Activated CD4-positive, alpha-beta memory T cell treated with anti-CD3 and anti-CD28 coated beads, Interleukin-2, amount 10 ng/mL, durations not matched to agents 7 days and 5 days (primary cell): ENCODE measurements around the gene CNTNAP2. TPM values are rescaled to one million over a fixed set of nuclear protein-coding genes. Genes with fewer than 3 reads are reported as not detected.

Experiments used
- CTCF ChIA-PET: fragments of 350-600 bp; sonication (Branson Sonifier 250); formaldehyde crosslinking; loops from one replicate; lab custom pipeline; 2021; ENCODE audit warnings: antibody characterized with exemption, inconsistent platforms; lab: Charles Lee
- POLR2A ChIA-PET: fragments of 350-600 bp; sonication (Branson Sonifier 250); formaldehyde crosslinking; loops from one replicate; lab custom pipeline; 2021; ENCODE audit warnings: antibody characterized with exemption; lab: Charles Lee
- DNase-seq: peaks from one replicate; pipeline ENCODE4 v3.0.0-alpha.2; 2020
- H3K27ac Mint-ChIP-seq: one replicate; pipeline ENCODE4 v1.8.0; 2021; ENCODE audit warnings: mild to moderate bottlenecking, mixed read lengths
- H3K27me3 Mint-ChIP-seq: one replicate; pipeline ENCODE4 v1.8.0; 2021; ENCODE audit warnings: mixed read lengths
- H3K36me3 Mint-ChIP-seq: one replicate; pipeline ENCODE4 v1.8.0; 2021; ENCODE audit warnings: low read depth, mixed read lengths
- H3K4me1 Mint-ChIP-seq: one replicate; pipeline ENCODE4 v1.8.0; 2021; ENCODE audit warnings: mixed read lengths
- H3K4me3 Mint-ChIP-seq: one replicate; pipeline ENCODE4 v1.8.0; 2021; ENCODE audit warnings: mild to moderate bottlenecking, mixed read lengths
- H3K9me3 Mint-ChIP-seq: one replicate; pipeline ENCODE4 v1.8.0; 2021; ENCODE audit warnings: mixed read lengths
- total RNA-seq, 2 experiments: library from RNA; stranded (reverse); gene quantifications; one replicate each; pipeline ENCODE4 v1.2.3, GENCODE V29; 2021

Gene CNTNAP2
- total RNA-seq, 2 experiments from 2014 or later, result not detected

DNA sequence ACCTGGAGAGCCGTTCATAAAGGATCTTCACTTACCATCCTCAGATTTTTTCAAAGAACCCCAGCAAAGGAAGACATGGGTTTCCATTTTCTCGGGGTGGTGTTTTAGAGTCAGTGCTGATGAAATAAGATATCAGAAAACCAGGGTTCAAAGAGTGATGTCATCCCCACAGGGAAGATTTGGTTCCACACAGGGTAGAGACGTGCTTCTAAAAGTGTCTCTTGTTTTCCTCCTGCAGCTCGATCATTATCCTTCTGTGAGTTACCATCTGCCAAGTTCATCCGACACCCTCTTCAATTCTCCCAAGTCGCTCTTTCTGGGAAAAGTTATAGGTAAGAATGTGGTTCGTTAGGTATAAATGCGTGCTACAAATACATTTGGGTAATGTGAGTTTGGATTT lies 2150.2 kb downstream of the CNTNAP2 start:
- CTCF ChIA-PET, result no interaction called here
- no peak overlapping the region for H3K27ac Mint-ChIP-seq
- H3K4me1 Mint-ChIP-seq, result peaks cover 1% of the 10 kb centered on the region
- no peak for DNase-seq
- H3K9me3 Mint-ChIP-seq, result no peaks in the 10 kb centered on the region
- POLR2A ChIA-PET, result no interaction called here
- peaks cover 9% of the 10 kb centered on the region for H3K27me3 Mint-ChIP-seq
- no peak overlapping the region for H3K4me3 Mint-ChIP-seq
- no peaks in the 10 kb centered on the region for H3K36me3 Mint-ChIP-seq

DNA sequence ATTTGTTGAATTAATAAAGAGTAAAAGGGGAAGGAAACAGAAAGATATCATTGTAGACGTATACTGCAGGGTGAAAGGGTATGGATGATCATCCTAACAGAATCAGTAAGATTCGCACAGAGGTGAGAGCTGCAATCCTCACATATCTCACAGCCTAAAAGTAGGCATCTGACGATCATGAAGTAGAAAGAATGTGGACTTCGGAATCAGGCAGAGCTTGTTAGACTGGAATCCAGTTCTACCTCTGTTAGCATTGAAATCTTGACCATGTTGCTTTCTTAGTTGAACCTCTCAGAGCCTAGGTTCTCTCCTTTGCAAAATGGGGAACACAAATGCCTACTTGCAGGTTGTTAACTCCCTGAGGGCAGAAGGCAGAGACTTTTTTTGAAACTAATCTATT lies 2154.0 kb downstream of the CNTNAP2 start:
- Mint-ChIP-seq H3K36me3 (no peaks in the 10 kb centered on the region), H3K4me1 (no peaks in the 10 kb centered on the region), H3K27me3 (peaks cover 3% of the 10 kb centered on the region), H3K9me3 (no peaks in the 10 kb centered on the region), H3K4me3 (no peak overlapping the region), H3K27ac (no peak overlapping the region)
- ChIA-PET CTCF (no interaction called here), POLR2A (no interaction called here)
- DNase-seq, result no peak

DNA sequence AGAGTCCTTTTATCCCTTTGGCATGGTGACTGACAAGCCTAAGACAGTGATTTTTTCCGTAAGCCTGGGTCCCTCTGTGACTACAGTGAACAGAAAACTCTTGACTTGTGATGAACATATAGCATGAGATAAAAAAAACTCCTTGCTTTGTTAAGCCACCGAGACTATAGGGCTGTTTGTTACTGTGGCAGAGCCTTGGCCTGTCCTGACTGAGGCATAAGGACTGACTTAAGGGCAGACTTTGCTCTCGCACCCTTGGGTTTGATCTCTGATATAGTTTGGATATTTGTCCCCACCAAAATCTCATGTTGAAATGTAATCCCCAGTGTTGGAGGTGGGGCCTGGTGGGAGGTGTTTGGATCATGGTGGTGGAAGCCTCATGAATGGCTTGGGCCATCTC lies 2157.5 kb downstream of the CNTNAP2 start:
- CTCF ChIA-PET, result interaction anchor here (0.9 kb wide), 1 partner anchor 32 kb away, joined by 3 read pairs; no protein-coding TSS in a partner anchor
- Mint-ChIP-seq H3K4me3 (no peak overlapping the region), H3K27ac (no peak overlapping the region), H3K4me1 (no peaks in the 10 kb centered on the region), H3K27me3 (peaks cover 3% of the 10 kb centered on the region), H3K36me3 (no peaks in the 10 kb centered on the region), H3K9me3 (no peaks in the 10 kb centered on the region)
- POLR2A ChIA-PET, result no interaction called here
- DNase-seq, result no peak

DNA sequence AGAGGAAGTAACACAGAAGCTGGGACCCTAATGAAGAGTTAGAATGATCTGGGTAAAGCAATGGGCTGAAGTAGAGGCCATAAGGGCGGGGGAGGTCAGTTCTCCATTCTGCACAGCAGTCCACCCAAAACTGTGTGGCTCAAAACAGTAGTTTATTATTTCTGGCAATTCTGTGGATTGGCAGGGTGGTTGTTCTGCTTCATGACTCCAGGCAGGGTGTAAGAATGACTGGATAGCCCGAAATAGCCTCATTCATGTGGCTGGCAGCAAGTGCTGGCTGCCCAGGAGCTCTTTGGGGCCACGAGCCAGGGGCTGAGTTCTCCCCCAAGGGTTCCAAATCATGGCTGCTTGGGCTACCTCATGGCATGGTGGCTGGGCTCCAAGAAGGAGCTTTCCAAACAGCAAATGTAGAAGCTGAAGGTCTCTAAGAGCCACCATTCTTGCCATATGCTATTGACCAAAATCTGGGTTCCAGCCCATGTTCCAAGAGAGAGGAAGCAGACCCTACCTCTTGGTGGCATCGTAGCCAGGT lies 2158.8 kb downstream of the CNTNAP2 start:
- Mint-ChIP-seq H3K9me3 (no peaks in the 10 kb centered on the region), H3K4me3 (no peak overlapping the region), H3K4me1 (no peaks in the 10 kb centered on the region), H3K27ac (no peak overlapping the region), H3K36me3 (no peaks in the 10 kb centered on the region), H3K27me3 (peaks cover 3% of the 10 kb centered on the region)
- CTCF ChIA-PET, result interaction anchor here (0.9 kb wide), 1 partner anchor 11 kb away, joined by 3 read pairs; no protein-coding TSS in a partner anchor
- POLR2A ChIA-PET, result no interaction called here
- DNase-seq, result no peak

DNA sequence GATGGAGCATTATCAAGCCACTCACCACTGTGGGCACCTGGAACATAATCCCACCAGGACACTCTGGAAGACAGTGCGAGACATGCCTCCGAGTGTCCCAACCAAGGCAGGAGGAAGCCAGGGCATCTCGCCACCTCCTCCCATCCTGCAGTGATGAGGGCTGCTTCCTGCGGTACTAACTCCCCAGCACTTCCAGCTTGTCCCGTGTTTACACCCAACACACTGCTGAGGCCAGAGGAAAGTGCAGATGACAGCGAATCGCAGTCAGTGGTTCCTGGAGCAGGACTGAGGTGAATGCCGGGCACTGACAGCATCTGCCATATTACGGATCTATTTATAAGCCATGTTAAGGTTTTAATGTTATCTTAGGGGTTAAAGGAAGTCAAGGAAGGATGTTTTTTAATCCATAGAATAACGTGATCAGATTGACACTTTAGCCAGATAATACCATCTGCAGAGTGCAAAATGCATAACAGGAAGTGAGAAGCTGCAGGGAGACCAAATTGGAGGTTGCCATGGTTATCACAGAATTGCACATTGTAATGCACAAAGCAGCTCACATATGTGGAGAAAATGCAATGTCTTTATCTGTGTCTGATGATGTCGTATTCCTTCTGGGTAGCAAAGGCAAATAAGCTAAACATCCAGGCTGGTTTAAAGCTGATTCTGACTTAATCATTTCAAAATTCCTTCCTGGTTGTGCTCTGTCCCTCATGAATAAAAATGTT lies 2159.9 kb downstream of the CNTNAP2 start:
- ChIA-PET CTCF (interaction anchor here (1.0 kb wide), 1 partner anchor 13 kb away, joined by 3 read pairs; no protein-coding TSS in a partner anchor), POLR2A (no interaction called here)
- no peak for DNase-seq
- Mint-ChIP-seq H3K4me3 (no peak overlapping the region), H3K9me3 (no peaks in the 10 kb centered on the region), H3K27me3 (peaks cover 3% of the 10 kb centered on the region), H3K36me3 (no peaks in the 10 kb centered on the region), H3K27ac (no peak overlapping the region), H3K4me1 (no peaks in the 10 kb centered on the region)

DNA sequence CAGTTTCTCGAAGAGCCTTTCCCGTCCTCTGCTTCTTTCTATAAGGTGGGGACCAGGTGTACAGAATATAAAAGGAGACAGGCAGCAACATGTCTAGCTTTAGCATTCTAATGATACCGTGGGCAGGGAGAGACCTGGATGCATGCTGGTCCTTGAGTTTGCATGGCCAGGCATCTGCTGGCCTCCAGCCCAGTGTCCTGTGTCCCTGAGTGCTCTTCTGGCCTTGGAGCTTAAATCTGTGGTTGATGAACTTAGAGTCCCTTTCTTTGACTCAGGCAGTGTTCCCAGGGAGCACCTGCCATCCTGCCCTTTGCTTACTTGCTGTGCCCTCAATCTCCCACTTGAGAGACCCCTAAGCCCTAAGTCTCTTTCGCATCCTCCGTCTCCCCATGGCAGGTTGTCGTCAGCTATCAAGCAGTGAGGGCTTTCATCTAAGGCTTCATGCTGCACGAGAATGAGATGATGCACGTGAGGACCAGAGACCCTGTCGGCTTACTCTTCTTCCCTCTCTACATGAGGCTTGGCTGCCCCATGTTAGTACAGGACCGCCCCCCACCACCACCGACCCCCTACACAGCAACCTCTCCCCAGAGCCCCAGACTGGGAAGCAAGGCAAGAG lies 2160.6 kb downstream of the CNTNAP2 start:
- Mint-ChIP-seq H3K27me3 (peaks cover 3% of the 10 kb centered on the region), H3K4me3 (no peak overlapping the region), H3K4me1 (no peaks in the 10 kb centered on the region), H3K27ac (no peak overlapping the region), H3K36me3 (no peaks in the 10 kb centered on the region), H3K9me3 (no peaks in the 10 kb centered on the region)
- ChIA-PET POLR2A (no interaction called here), CTCF (interaction anchor here (1.0 kb wide), 1 partner anchor 14 kb away, joined by 3 read pairs; no protein-coding TSS in a partner anchor)
- no peak for DNase-seq

DNA sequence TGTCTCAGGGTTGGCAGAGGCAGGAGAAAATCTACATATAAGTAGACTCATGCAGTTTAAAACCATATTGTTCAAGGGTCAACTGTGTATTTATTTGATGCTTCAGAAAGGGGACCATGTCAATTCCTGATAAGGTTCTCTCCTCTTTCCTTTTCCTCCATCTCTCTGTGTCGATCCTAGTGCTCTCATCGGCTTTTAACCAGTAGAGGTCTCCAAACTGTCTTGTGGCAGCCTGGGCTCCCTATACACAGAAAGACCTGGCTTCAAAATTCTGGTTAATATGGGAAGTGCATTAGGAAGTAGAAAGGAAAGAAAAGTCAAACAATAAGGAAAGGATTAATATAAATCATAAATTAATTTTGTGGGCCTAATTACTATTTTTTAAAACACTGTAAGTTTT lies 2169.5 kb downstream of the CNTNAP2 start:
- no peak for DNase-seq
- peaks cover 6% of the 10 kb centered on the region for H3K27me3 Mint-ChIP-seq
- no peaks in the 10 kb centered on the region for H3K4me1 Mint-ChIP-seq
- no peak overlapping the region for H3K4me3 Mint-ChIP-seq
- ChIA-PET POLR2A (no interaction called here), CTCF (no interaction called here)
- H3K27ac Mint-ChIP-seq, result no peak overlapping the region
- no peaks in the 10 kb centered on the region for H3K9me3 Mint-ChIP-seq
- H3K36me3 Mint-ChIP-seq, result no peaks in the 10 kb centered on the region

DNA sequence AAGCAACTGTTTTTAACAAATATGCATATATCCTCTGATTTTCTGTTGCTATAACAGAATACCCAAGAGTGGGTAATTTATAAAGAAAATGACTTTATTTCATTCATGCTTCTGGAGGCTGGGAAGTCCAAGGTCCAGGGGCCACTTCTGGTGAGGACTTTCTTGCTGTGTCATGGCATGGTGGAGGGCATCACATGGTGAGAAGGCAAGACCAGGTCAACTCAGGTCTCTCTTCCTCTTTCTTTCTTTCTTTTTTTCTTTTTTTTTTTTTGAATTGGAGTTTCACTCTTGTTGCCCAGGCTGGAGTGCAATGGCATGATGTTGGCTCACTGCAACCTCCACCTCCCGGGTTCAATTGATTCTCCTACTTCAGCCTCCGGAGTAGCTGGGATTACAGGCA lies 2170.9 kb downstream of the CNTNAP2 start:
- Mint-ChIP-seq H3K4me3 (no peak overlapping the region), H3K36me3 (no peaks in the 10 kb centered on the region), H3K27ac (no peak overlapping the region), H3K9me3 (no peaks in the 10 kb centered on the region), H3K27me3 (peaks cover 6% of the 10 kb centered on the region), H3K4me1 (no peaks in the 10 kb centered on the region)
- CTCF ChIA-PET, result interaction anchor here (0.7 kb wide), 1 partner anchor 67 kb away, joined by 3 read pairs; no protein-coding TSS in a partner anchor
- no peak for DNase-seq
- POLR2A ChIA-PET, result no interaction called here

DNA sequence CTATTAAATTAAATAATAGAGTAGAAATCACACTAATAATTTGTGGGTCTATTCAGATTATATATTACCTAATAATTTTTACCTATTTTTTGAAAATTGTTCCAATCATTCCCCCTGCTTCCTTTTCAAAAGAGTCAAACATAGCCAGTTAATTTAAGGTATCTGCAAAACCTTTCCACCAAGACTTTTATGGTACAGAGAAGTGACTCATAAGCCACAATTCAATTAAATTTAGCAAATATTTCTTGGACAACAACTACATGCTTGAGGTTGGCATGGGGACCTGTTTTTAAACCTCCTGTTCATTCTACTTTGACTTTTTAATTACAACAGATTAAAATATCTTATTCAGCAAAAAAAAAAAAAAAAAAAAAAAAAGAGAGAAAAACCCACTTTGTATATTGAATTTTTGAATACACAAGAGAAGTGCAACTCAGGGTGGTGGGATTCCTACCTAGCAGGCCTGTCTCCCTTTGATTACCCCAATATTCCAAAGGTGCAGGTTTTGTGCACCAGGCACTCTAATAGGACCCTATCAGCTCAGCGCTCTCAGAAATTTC lies 2172.1 kb downstream of the CNTNAP2 start:
- H3K36me3 Mint-ChIP-seq, result no peaks in the 10 kb centered on the region
- H3K4me3 Mint-ChIP-seq, result no peak overlapping the region
- POLR2A ChIA-PET, result no interaction called here
- H3K27ac Mint-ChIP-seq, result no peak overlapping the region
- H3K9me3 Mint-ChIP-seq, result no peaks in the 10 kb centered on the region
- H3K4me1 Mint-ChIP-seq, result no peaks in the 10 kb centered on the region
- DNase-seq, result no peak
- CTCF ChIA-PET, result no interaction called here
- peaks cover 6% of the 10 kb centered on the region for H3K27me3 Mint-ChIP-seq

DNA sequence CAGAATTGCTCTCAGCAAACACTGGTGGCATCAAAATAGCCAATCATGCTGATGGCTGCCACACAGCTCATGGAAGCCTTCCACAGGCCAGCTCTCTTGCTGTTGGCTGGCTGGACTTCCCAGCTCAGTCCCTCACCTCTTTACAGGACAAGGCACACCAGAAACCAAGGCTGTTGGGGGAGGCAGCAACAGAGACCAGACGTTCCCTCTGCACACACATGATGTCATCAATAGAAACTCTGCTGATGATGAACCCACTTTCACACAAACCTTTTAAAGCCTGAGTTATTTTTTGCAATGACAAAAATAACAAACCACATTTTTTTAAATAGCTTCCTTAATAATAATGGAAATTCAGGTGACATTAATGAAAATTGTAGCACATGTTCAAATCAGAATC lies 2173.0 kb downstream of the CNTNAP2 start:
- H3K36me3 Mint-ChIP-seq, result no peaks in the 10 kb centered on the region
- no peaks in the 10 kb centered on the region for H3K9me3 Mint-ChIP-seq
- DNase-seq, result no peak
- ChIA-PET POLR2A (no interaction called here), CTCF (no interaction called here)
- no peak overlapping the region for H3K4me3 Mint-ChIP-seq
- H3K4me1 Mint-ChIP-seq, result no peaks in the 10 kb centered on the region
- H3K27me3 Mint-ChIP-seq, result peaks cover 6% of the 10 kb centered on the region
- H3K27ac Mint-ChIP-seq, result no peak overlapping the region

DNA sequence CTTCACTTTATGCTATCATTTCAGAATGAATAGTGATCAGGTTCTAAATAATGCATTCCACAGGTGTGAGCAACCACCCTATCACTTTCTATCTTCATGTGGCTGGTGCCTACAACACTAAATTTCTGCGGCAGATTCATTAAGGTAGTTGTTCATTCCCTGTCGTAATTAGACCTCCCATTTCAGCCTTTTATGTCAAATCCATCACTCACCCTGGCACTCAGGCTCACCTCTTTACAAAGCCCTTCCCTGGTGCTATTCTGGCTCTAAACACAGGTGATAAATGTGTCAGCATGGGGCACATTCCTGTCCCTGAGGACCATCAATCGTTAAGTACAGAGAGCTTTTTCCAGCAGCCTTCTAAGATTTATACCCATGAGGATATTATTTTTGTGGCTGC lies 2173.9 kb downstream of the CNTNAP2 start:
- Mint-ChIP-seq H3K27me3 (peaks cover 6% of the 10 kb centered on the region), H3K9me3 (no peaks in the 10 kb centered on the region), H3K4me1 (no peaks in the 10 kb centered on the region), H3K27ac (no peak overlapping the region), H3K36me3 (no peaks in the 10 kb centered on the region), H3K4me3 (no peak overlapping the region)
- DNase-seq, result no peak
- ChIA-PET CTCF (no interaction called here), POLR2A (no interaction called here)

DNA sequence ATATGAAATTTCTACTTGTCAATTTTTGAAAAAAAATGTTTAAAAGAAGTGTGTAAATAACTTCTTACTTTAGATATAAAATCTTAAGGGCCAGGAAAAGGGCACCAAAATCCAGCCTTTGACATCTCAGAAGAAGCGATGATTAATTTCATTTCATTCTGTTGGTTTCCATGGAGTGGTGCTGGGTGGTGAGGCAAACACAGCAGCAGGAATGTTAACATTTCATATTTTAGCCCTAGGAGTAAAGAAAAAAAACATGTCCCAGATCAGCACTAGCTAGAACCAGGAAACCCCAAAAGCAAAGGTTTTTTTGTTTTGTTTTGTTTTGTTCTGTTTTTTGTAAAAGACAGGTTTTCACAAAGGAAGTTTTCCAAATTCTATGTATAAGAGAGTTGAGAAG lies 2175.2 kb downstream of the CNTNAP2 start:
- POLR2A ChIA-PET, result no interaction called here
- H3K4me1 Mint-ChIP-seq, result no peaks in the 10 kb centered on the region
- CTCF ChIA-PET, result no interaction called here

DNA sequence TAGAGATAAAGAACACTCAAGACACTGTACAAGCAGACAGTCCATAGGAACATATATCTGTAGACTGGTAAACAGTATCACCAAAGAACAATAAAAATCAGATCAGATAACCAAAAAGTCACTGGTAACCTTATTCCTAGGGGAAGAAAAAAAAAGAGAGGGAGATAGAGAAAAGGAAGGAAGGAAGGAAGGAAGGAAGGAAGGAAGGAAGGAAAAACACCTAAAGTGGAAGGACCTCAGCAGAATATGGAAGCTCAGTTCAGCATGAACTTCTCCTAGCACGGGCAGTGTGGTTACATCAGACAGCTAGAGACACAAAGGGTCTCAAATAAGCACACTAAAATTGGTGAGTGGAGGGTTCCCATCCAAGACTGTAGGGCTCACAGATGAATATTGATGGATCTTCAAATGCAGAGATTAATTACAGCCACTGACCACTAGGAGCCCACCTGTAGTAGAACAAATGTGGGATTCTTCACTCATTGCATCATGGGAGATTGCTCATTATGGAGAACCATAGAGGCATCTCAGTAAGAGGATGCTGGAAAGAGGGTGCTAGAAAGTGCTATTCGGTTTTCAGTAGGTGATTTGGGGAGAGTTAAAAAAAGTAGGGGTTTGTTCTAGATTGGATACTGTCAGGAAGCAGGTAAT lies 2180.5 kb downstream of the CNTNAP2 start:
- no peak for DNase-seq
- Mint-ChIP-seq H3K27me3 (no peaks in the 10 kb centered on the region), H3K36me3 (no peaks in the 10 kb centered on the region), H3K4me1 (no peaks in the 10 kb centered on the region), H3K4me3 (no peak overlapping the region), H3K27ac (no peak overlapping the region), H3K9me3 (no peaks in the 10 kb centered on the region)
- ChIA-PET CTCF (no interaction called here), POLR2A (no interaction called here)

More for the DNA sequence above, 2175.2 kb downstream of the CNTNAP2 start:
- H3K27ac Mint-ChIP-seq, result no peak overlapping the region
- H3K4me3 Mint-ChIP-seq, result no peak overlapping the region
- H3K27me3 Mint-ChIP-seq, result peaks cover 5% of the 10 kb centered on the region
- no peaks in the 10 kb centered on the region for H3K9me3 Mint-ChIP-seq
- H3K36me3 Mint-ChIP-seq, result no peaks in the 10 kb centered on the region
- DNase-seq, result no peak
